GM18951 (cell line): Measurements from ENCODE around the gene KIF14.

Source experiments
- POLR2A ChIP-seq: IDR thresholded peaks from 4 replicates; pipeline ENCODE4 v1.6.1; 2011; ENCODE audit warnings: mild to moderate bottlenecking; ENCODE audit not compliant: insufficient read length, insufficient read depth; ENCODE audit errors: extremely low read depth
- in situ Hi-C: fragments of 300-500 bp; cut with MboI; formaldehyde crosslinking; loops from one replicate; pipeline ENCODE4 v1.12.0; 2022; ENCODE audit warnings: low sequenced_read_pairs, mixed read lengths, inconsistent platforms; ENCODE audit not compliant: unreplicated experiment

Gene KIF14

DNA sequence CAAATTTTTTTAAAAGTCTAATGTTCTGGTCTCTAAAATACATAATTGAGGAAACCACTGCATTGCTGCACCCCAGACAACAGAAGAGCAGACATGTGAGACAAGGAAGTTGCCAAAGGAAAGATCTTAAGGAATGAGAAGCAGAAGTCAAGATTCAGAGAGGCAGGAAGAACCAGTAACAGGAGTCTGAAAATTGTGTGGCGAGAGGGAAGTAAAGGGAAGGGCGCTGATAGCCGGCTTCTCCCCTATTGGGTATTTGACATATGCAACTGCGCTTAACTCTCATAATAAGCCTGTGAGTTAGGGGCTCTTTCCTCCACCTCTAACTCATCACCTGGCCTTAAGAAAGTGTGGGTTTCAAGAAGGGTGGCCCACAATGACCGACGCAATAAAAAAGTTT lies 21.9 kb upstream of the KIF14 start:
- in situ Hi-C loops = loop anchor here (25.0 kb wide), 1 partner anchor 170 kb away; no protein-coding TSS in a partner anchor
- no peak for TF ChIP-seq POLR2A

DNA sequence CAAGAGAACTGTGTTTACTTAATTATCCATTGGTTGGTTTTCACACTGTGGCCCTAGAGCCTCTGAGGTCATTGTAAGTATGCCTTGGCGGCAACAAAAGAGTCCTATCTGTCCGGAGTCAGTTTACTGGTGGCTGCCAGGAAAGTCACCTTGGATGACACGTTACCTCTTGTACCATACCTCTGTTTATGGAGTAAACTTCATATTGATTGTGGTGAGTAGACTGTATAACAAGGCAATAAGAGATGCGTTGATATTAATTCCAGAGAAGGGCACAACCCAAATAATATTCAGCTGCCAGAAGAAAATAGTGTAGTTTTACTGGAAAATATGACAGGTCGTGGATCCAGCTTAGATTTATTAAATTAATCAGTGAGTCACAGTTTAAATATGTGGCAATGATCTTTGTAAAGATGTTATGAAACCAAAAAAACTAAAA lies 20.4 kb upstream of the KIF14 start:
- in situ Hi-C loops = loop anchor here (25.0 kb wide), 1 partner anchor 171 kb away; no protein-coding TSS in a partner anchor
- no peak for TF ChIP-seq POLR2A

DNA sequence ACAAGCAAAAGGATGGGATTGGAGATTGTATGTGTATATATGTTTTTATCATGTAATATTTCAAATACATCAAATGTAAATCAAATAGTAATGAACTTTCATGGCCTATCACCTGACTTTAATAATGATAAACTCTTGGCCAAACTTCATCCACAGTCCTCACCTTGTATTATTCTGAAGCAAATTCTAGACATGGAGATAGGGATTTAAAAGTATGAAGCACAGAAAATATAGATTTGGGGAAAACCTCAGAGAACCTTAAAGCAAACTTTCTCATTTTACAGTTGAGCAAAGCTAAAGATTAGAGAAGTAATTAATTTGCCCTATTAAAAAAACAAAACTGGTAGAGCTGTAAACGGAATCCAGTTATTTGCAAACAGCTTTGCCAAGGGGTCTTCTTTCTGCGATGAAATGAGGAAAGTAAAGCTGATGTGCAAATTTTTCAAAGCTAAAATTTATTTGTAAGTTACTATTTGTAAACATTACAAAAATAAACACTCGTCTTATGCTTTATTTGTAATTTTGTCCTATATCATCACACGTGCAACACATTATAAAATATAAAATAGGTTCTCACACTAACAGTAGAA lies 19.9 kb upstream of the KIF14 start:
- no peak for TF ChIP-seq POLR2A
- in situ Hi-C loops = loop anchor here (25.0 kb wide), 1 partner anchor 172 kb away; no protein-coding TSS in a partner anchor

DNA sequence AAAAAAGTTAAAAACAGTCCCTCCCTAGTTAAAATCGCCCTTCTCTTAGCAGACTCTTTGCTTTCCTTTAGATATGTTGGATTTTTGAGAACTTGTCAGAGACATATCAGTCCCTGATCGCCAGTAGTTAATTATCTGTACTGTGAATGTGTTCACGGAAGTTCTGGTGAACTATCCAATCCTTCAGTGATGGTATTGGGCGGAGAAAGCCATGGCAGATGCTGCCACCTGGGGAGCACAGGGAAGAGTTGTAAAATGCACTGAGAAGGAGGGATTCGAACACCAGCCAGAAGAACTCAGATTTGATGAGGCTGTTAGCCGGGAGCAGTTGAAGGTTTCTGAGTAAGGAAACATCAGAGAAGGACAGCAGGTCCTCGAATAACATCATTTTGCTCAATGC lies 17.5 kb upstream of the KIF14 start:
- TF ChIP-seq POLR2A = no peak
- in situ Hi-C loops = loop anchor here (25.0 kb wide), 1 partner anchor 174 kb away; no protein-coding TSS in a partner anchor

DNA sequence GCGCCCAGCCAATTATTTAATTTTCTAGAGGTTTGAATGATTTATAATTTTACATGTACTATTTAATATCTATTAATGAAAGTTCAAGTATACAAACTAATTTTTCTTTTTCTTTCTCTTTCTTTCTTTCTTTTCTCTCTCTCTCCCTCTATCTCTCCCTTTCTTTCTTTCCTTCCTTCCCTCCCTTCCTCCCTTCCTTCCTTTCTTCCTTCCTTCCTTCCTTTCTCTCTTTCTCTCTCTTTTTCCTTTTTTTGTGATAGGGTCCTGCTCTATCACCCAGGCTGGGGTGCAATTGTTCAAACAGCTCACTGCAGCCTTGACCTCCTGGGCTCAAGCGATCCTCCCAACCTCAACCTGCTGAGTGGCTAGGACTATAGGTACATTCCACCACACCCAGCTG lies 16.1 kb upstream of the KIF14 start:
- in situ Hi-C loops = loop anchor here (25.0 kb wide), 1 partner anchor 176 kb away; no protein-coding TSS in a partner anchor
- no peak for TF ChIP-seq POLR2A

DNA sequence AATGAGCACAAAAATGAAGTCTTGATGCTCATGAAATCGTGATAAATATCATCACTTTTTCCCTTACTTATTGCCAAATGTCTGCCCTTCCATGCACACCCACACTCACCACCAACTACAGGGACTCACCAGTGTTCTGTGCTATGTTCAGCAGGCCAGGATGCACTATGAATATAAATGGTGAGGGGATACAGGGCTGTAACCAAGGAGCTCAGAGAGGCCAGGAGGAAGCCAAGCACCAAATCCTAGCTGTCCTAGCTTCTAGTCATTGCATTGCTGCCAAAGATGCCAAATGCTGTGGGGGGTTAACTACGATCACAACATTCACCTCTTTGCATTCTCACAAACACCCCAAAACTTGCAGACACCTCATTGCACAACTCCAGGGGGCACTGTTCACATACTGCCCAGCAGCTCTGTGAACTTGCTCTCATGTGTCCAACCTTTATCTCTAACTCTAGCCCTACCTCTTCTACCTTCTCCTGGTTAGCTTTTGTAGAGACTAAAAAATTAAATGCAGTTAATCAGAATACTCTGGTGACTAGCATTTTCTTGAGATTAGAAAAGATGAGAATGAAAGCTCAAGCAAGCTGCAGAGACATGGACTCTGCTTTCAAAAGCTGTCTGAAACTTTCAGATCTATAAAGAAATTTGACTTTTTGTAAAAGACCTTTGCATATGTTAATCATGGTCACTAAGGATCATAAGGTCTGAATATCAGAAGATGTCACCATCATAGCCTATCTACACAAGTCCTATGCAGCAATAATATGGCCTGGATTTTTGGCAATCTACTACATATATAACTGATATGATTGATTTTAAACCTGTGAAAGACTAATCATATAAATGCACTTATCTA lies 13.9 kb upstream of the KIF14 start:
- no peak for TF ChIP-seq POLR2A
- in situ Hi-C loops = loop anchor here (25.0 kb wide), 1 partner anchor 178 kb away; no protein-coding TSS in a partner anchor

DNA sequence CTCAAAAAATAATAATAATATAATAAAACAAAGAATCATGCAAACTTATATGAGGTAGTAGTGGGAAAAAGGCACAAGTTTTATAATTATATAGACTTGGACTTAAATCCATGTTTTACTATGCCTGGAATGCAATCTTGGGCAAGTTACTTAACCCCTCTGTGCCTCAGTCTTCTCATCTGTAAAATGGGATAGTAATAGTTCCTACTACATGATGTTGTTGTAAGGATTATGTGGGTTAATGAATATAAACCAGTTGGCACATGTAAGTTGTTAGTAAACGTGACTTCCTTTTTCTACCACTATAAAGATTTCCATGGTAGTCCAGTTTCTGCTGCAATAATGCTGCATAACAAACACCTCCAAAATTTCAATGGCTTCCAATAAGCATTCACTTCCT lies 10.8 kb upstream of the KIF14 start:
- in situ Hi-C loops = loop anchor here (25.0 kb wide), 1 partner anchor 181 kb away; no protein-coding TSS in a partner anchor
- no peak for TF ChIP-seq POLR2A

DNA sequence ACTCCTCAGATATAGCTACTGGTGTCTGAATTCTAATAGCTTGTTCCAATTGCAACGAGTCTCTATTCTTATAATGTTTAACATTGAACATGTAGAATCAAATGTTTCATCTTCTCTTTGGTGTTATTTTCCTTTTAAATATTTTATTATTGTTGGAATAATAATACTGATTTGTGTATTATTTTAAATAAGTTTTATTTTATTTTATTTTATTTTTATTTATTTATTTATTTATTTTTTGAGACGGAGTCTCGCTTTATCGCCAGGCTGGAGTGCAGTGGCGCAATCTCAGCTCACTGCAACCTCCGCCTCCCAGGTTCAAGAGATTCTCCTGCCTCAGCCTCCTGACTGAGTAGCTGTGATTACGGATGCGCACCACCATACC lies 10.0 kb upstream of the KIF14 start:
- in situ Hi-C loops = loop anchor here (25.0 kb wide), 1 partner anchor 182 kb away; no protein-coding TSS in a partner anchor

DNA sequence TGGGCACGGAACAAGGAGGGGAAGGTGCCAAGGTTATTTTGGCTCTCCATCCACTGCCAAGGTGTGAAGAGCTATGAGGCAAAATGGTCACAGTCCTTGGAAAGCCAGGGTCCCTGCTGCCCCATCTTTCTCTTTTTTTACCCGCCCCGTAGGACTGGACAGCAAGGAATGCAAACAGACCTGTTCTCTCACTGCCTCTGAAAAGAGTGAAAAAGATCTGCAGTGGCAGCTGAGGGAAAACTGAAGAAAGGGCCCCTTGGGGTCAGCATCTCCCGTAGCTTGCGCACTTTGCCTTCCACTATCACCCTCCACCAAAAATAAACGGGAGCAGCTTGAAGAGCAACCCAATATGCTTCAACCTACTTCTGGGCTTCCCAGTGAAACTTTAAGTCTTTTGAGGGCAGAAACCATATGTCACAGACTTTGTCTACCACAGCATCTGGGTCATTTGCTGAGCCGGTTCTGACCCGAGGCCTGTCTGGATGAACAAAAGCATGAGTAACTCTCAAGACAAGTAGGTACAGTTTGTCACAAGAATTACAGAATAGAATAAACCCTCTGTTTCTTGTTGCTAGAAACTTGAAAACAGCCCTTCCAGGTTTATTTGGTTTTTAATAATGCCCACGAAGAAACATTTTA lies 9.4 kb upstream of the KIF14 start:
- in situ Hi-C loops = loop anchor here (25.0 kb wide), 1 partner anchor 182 kb away; no protein-coding TSS in a partner anchor

DNA sequence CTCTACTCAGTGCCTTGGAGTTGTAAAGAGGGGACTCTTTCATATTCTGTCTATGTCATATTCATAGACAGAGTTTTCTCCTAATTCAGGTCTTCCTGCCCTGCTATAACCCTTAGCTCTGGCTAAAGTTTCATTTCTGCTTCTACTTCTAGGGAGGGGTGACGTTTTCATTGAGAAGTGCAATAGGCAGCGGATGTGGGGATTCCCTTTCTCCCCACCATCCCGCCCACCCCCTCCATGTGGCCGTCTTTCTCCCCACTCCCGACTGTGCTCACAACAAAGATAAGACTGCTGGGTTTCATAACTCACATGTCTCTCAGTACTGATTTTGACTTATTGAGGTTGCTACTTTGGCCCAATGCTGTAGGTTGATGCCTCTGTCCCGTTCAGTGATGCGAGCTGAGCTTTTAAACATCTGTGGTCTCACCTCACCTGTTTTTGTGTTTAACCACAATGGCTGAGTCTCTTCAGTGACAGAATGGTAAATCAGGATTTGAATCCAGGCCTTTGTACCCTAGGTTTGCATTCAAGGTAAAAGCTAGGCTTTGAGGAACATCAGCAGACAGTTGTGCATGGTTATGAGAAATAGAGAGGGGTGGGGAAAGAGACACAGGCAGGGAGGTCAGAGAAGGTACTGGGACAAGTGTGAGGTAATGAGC lies 7.8 kb upstream of the KIF14 start:
- in situ Hi-C loops = loop anchor here (25.0 kb wide), 1 partner anchor 184 kb away; no protein-coding TSS in a partner anchor
- TF ChIP-seq POLR2A = no peak

More for the DNA sequence above, 9.4 kb upstream of the KIF14 start:
- TF ChIP-seq POLR2A = no peak

DNA sequence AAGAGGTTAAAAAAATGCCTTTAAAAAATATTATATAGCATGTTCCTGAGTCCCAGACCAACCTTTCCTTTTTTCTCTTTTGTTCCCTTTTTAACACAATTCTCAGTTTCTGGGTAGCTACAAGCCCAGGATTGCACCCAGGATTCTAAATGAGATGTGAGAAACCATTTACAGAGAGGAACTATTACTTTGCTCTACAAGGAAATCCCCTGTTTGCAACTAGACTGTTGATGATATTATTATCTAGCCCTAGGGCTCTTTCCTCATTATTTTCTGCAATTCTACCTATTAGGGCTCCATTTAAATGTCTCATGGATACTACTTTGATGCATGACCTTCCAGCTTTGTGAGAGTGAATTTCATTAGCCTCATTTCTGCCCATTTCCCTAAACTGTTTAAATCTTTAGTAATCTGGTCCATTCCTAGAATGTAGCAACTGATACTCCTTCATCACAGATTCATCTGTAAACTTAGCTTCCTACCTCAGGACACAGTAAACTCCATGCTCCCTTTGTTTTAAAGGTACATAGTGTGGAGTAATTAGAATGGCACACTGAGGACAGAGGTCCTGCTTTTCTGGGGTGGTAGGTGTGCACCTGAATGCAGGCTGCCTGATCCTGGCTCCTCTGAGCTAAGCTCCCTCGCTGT lies 7.1 kb upstream of the KIF14 start:
- TF ChIP-seq POLR2A = no peak
- in situ Hi-C loops = loop anchor here (25.0 kb wide), 1 partner anchor 185 kb away; no protein-coding TSS in a partner anchor
